Measurements from ENCODE around the gene MT1M. TPM values are rescaled to one million over a fixed set of nuclear protein-coding genes. Genes with fewer than 3 reads are reported as not detected.

The MT1M gene
- total and polyA plus RNA-seq, 10 of the 15 experiments (the other 5 are each of a cell fraction or from before 2014, with no cell fraction given), result not detected

GRCh38 chr16:56617212-56618085, 15.0 kb upstream of the MT1M start:
- in situ Hi-C loops (cut with MboI) (no loop called here), intact Hi-C loops (cut with micrococcal nuclease; ENCODE audit: unreplicated experiment) (no loop called here)
- no peak for DNase-seq (ENCODE audit: low read depth, low spot score)
- Histone ChIP-seq H3K36me3 (ENCODE audit: control insufficient read depth in 2 of 2, insufficient read depth in 2 of 2, low read length in 1 of 2) (no peaks in the 10 kb centered on the region), H4K20me1 (ENCODE audit: control insufficient read depth, insufficient read depth) (no peaks in the 10 kb centered on the region), H3K4me3 (no peak overlapping the region), H3K27ac (ENCODE audit: control insufficient read depth, insufficient read depth) (no peak overlapping the region), H3K4me2 (ENCODE audit: control insufficient read depth, insufficient read depth) (0 out of 2 replicates have a peak overlapping the region, but pooled peaks have one; percentile 44), H3K9ac (ENCODE audit: control insufficient read depth, insufficient read depth, low read length) (no peak overlapping the region), H3K4me1 (ENCODE audit: control insufficient read depth, insufficient read depth, low read length) (peaks cover 4% of the 10 kb centered on the region; the same call in 1 of the 2 replicates), H3K27me3 (replicated peaks in 1 of 2; ENCODE audit: control insufficient read depth in 2 of 2, insufficient read depth in 2 of 2, low read length in 1 of 2) (peaks cover 0 to 5% of the 10 kb centered on the region in 2 experiments; a peak in 2 of 4 replicates), H2AFZ (ENCODE audit: control insufficient read depth, low read depth, low read length) (no peak overlapping the region), H3K9me3 (replicated peaks; ENCODE audit: control insufficient read depth, insufficient read depth, low read length) (no peaks in the 10 kb centered on the region), H3K79me2 (ENCODE audit: control insufficient read depth, insufficient read depth, low read length) (no peaks in the 10 kb centered on the region)
- WGBS (ENCODE audit: insufficient coverage, insufficient replicate concordance, low lambda C conversion rate, missing lambda C conversion rate), result 42% methylated on average over 39 of the region's 41 CpGs
- ChIA-PET CTCF (no interaction called here), RAD21 (ENCODE audit: unreplicated experiment) (no interaction called here), SMC1A (ENCODE audit: uncharacterized antibody, unreplicated experiment) (no interaction called here), POLR2A (interaction anchor here (0.7 kb wide), 1 partner anchor 13 kb away, joined by 3 read pairs; no protein-coding TSS in a partner anchor)
- BruUV-seq (replicated peaks), result no TSS peak
- peak; percentile 85 for ATAC-seq
- no peak for FAIRE-seq
- no peak for TF ChIP-seq SPI1 (IDR thresholded peaks at IDR 0.05; ENCODE audit: borderline replicate concordance, insufficient read depth, low read depth, low read length)
- TF ChIP-seq POLR2AphosphoS5 (IDR thresholded peaks at IDR 0.05; ENCODE audit: low read length), result no peak
- no peak for TF ChIP-seq FOXK2 (IDR thresholded peaks at IDR 0.05)
- TF ChIP-seq HDAC6 (IDR thresholded peaks at IDR 0.05; ENCODE audit: unreplicated experiment), result no peak
- no peak for TF ChIP-seq TARDBP (IDR thresholded peaks at IDR 0.05; ENCODE audit: borderline replicate concordance)
- no peak for TF ChIP-seq CBFB (IDR thresholded peaks at IDR 0.05; ENCODE audit: low read depth)
- TF ChIP-seq, protein P1, sequence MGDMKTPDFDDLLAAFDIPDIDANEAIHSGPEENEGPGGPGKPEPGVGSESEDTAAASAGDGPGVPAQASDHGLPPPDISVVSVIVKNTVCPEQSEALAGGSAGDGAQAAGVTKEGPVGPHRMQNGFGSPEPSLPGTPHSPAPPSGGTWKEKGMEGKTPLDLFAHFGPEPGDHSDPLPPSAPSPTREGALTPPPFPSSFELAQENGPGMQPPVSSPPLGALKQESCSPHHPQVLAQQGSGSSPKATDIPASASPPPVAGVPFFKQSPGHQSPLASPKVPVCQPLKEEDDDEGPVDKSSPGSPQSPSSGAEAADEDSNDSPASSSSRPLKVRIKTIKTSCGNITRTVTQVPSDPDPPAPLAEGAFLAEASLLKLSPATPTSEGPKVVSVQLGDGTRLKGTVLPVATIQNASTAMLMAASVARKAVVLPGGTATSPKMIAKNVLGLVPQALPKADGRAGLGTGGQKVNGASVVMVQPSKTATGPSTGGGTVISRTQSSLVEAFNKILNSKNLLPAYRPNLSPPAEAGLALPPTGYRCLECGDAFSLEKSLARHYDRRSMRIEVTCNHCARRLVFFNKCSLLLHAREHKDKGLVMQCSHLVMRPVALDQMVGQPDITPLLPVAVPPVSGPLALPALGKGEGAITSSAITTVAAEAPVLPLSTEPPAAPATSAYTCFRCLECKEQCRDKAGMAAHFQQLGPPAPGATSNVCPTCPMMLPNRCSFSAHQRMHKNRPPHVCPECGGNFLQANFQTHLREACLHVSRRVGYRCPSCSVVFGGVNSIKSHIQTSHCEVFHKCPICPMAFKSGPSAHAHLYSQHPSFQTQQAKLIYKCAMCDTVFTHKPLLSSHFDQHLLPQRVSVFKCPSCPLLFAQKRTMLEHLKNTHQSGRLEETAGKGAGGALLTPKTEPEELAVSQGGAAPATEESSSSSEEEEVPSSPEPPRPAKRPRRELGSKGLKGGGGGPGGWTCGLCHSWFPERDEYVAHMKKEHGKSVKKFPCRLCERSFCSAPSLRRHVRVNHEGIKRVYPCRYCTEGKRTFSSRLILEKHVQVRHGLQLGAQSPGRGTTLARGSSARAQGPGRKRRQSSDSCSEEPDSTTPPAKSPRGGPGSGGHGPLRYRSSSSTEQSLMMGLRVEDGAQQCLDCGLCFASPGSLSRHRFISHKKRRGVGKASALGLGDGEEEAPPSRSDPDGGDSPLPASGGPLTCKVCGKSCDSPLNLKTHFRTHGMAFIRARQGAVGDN (IDR thresholded peaks at IDR 0.05), result no peak
- TF ChIP-seq, protein P2, sequence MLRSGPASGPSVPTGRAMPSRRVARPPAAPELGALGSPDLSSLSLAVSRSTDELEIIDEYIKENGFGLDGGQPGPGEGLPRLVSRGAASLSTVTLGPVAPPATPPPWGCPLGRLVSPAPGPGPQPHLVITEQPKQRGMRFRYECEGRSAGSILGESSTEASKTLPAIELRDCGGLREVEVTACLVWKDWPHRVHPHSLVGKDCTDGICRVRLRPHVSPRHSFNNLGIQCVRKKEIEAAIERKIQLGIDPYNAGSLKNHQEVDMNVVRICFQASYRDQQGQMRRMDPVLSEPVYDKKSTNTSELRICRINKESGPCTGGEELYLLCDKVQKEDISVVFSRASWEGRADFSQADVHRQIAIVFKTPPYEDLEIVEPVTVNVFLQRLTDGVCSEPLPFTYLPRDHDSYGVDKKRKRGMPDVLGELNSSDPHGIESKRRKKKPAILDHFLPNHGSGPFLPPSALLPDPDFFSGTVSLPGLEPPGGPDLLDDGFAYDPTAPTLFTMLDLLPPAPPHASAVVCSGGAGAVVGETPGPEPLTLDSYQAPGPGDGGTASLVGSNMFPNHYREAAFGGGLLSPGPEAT (IDR thresholded peaks at IDR 0.05; ENCODE audit: low read depth), result no peak
- no peak for TF ChIP-seq MTA3 (IDR thresholded peaks at IDR 0.05; ENCODE audit: borderline replicate concordance, low read length)
- TF ChIP-seq TAF1 (IDR thresholded peaks at IDR 0.05; ENCODE audit: borderline replicate concordance, low read depth, low read length), result no peak
- TF ChIP-seq, protein P3, sequence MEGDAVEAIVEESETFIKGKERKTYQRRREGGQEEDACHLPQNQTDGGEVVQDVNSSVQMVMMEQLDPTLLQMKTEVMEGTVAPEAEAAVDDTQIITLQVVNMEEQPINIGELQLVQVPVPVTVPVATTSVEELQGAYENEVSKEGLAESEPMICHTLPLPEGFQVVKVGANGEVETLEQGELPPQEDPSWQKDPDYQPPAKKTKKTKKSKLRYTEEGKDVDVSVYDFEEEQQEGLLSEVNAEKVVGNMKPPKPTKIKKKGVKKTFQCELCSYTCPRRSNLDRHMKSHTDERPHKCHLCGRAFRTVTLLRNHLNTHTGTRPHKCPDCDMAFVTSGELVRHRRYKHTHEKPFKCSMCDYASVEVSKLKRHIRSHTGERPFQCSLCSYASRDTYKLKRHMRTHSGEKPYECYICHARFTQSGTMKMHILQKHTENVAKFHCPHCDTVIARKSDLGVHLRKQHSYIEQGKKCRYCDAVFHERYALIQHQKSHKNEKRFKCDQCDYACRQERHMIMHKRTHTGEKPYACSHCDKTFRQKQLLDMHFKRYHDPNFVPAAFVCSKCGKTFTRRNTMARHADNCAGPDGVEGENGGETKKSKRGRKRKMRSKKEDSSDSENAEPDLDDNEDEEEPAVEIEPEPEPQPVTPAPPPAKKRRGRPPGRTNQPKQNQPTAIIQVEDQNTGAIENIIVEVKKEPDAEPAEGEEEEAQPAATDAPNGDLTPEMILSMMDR (IDR thresholded peaks at IDR 0.05 in 2 of 3, conservative IDR thresholded peaks at IDR 0.05 in 1 of 3; ENCODE audit: control insufficient read depth in 2 of 3, extremely low read depth in 1 of 3, insufficient read depth in 1 of 3, low read depth in 3 of 3, low read length in 3 of 3), result no peak
- no peak for TF ChIP-seq SUZ12 (IDR thresholded peaks at IDR 0.05; ENCODE audit: unreplicated experiment)
- TF ChIP-seq KLF5 (IDR thresholded peaks at IDR 0.05; ENCODE audit: partially characterized antibody), result no peak
- TF ChIP-seq BHLHE40 (IDR thresholded peaks at IDR 0.05; ENCODE audit: borderline replicate concordance in 1 of 2, low read depth in 2 of 2, low read length in 1 of 2), result no peak
- no peak for TF ChIP-seq NR2C2 (IDR thresholded peaks at IDR 0.05; ENCODE audit: borderline replicate concordance, control insufficient read depth, insufficient read length, low read depth)
- no peak for TF ChIP-seq KDM1A (IDR thresholded peaks at IDR 0.05; ENCODE audit: borderline replicate concordance)
